ENCODE results near the gene TMED9.

TMED9 gene

GRCh38 chr5:177604116-177604521 lies 12.1 kb downstream of the TMED9 start:
- Histone ChIP-seq H3K9ac (ENCODE audit: low read length) (no peak overlapping the region), H3K4me3 (ENCODE audit: low read depth, low read length, poor library complexity, severe bottlenecking) (no peak overlapping the region), H3K27me3 (ENCODE audit: insufficient read depth, low read length) (no peaks in the 10 kb centered on the region), H3K9me2 (ENCODE audit: low read depth, low read length) (no peaks in the 10 kb centered on the region), H3K36me3 (ENCODE audit: insufficient read depth, low read length) (peaks cover 5% of the 10 kb centered on the region; the same call in 1 of the 2 replicates), H3F3A (ENCODE audit: insufficient read depth, low read length) (no peaks in the 10 kb centered on the region), H3K4me1 (ENCODE audit: insufficient read depth, low read length, severe bottlenecking) (peaks cover 9% of the 10 kb centered on the region), H4K20me1 (ENCODE audit: insufficient read depth, low read length) (no peaks in the 10 kb centered on the region), H3K9me3 (ENCODE audit: low read length) (no peaks in the 10 kb centered on the region), H3K27ac (ENCODE audit: low read depth, low read length, poor library complexity, severe bottlenecking) (no peak overlapping the region), H2AFZ (ENCODE audit: low read length) (no peak overlapping the region), H3K4me2 (ENCODE audit: low read length) (no peak overlapping the region), H3K79me2 (ENCODE audit: insufficient read depth, low read length) (no peaks in the 10 kb centered on the region)
- TF ChIP-seq CTCF (IDR thresholded peaks at IDR 0.05; ENCODE audit: low read length) (no peak), EZH2 (IDR thresholded peaks at IDR 0.05; ENCODE audit: borderline replicate concordance, low read length) (no peak)

- Histone ChIP-seq H4K20me1 (ENCODE audit: insufficient read depth, low read length) (no peaks in the 10 kb centered on the region), H2AFZ (ENCODE audit: low read length) (no peak overlapping the region), H3K79me2 (ENCODE audit: insufficient read depth, low read length) (no peaks in the 10 kb centered on the region), H3K4me1 (ENCODE audit: insufficient read depth, low read length, severe bottlenecking) (peaks cover 8% of the 10 kb centered on the region), H3F3A (ENCODE audit: insufficient read depth, low read length) (no peaks in the 10 kb centered on the region), H3K36me3 (ENCODE audit: insufficient read depth, low read length) (peaks cover 10% of the 10 kb centered on the region; the same call in 1 of the 2 replicates), H3K9me2 (ENCODE audit: low read depth, low read length) (no peaks in the 10 kb centered on the region), H3K4me3 (ENCODE audit: low read depth, low read length, poor library complexity, severe bottlenecking) (no peak overlapping the region), H3K27me3 (ENCODE audit: insufficient read depth, low read length) (no peaks in the 10 kb centered on the region), H3K9ac (ENCODE audit: low read length) (no peak overlapping the region), H3K4me2 (ENCODE audit: low read length) (no peak overlapping the region), H3K27ac (ENCODE audit: low read depth, low read length, poor library complexity, severe bottlenecking) (no peak overlapping the region), H3K9me3 (ENCODE audit: low read length) (no peaks in the 10 kb centered on the region)
- TF ChIP-seq CTCF (IDR thresholded peaks at IDR 0.05; ENCODE audit: low read length) (no peak), EZH2 (IDR thresholded peaks at IDR 0.05; ENCODE audit: borderline replicate concordance, low read length) (no peak)
These were observed 12.7 kb downstream of the TMED9 start for GRCh38 chr5:177604656-177605055.

- no peaks in the 10 kb centered on the region for H4K20me1 ChIP-seq (ENCODE audit: insufficient read depth, low read length)
- no peak overlapping the region for H2AFZ ChIP-seq (ENCODE audit: low read length)
- no peaks in the 10 kb centered on the region for H3F3A ChIP-seq (ENCODE audit: insufficient read depth, low read length)
- H3K79me2 ChIP-seq (ENCODE audit: insufficient read depth, low read length) = no peaks in the 10 kb centered on the region
- H3K4me1 ChIP-seq (ENCODE audit: insufficient read depth, low read length, severe bottlenecking) = peaks cover 8% of the 10 kb centered on the region
- H3K27ac ChIP-seq (ENCODE audit: low read depth, low read length, poor library complexity, severe bottlenecking) = no peak overlapping the region
- H3K27me3 ChIP-seq (ENCODE audit: insufficient read depth, low read length) = no peaks in the 10 kb centered on the region
- H3K9ac ChIP-seq (ENCODE audit: low read length) = no peak overlapping the region
- no peak overlapping the region for H3K4me2 ChIP-seq (ENCODE audit: low read length)
- no peak for TF ChIP-seq EZH2 (IDR thresholded peaks at IDR 0.05; ENCODE audit: borderline replicate concordance, low read length)
- TF ChIP-seq CTCF (IDR thresholded peaks at IDR 0.05; ENCODE audit: low read length) = no peak
- no peak overlapping the region for H3K4me3 ChIP-seq (ENCODE audit: low read depth, low read length, poor library complexity, severe bottlenecking)
- peaks cover 13% of the 10 kb centered on the region; the same call in 1 of the 2 replicates for H3K36me3 ChIP-seq (ENCODE audit: insufficient read depth, low read length)
- no peaks in the 10 kb centered on the region for H3K9me2 ChIP-seq (ENCODE audit: low read depth, low read length)
- no peaks in the 10 kb centered on the region for H3K9me3 ChIP-seq (ENCODE audit: low read length)
These were observed 13.1 kb downstream of the TMED9 start for GRCh38 chr5:177605078-177605477.
